GM12878 (cell line): Measurements from ENCODE around the gene VPS25. TPM values are rescaled to one million over a fixed set of nuclear protein-coding genes. Genes with fewer than 3 reads are reported as not detected.

Experiments
- ATAC-seq: fragments of 200-7000 bp; cut with Tn5 transposase; 3 replicates; pipeline ENCODE4 v1.9.1; 2020; ENCODE audit warnings: mild to moderate bottlenecking, moderate library complexity
- BruUV-seq: library from RNA; stranded (reverse); fragments of 400-500 nt; replicated peaks from 2 replicates; lab custom pipeline; 2021; lab: Mats Ljungman, UMichigan
- CTCF ChIA-PET: fragments of 300-600 bp; sonication (Branson Sonifier 250); formaldehyde crosslinking; extraction: SDS; loops from one replicate; lab custom pipeline; 2021; ENCODE audit warnings: inconsistent platforms; lab: Yijun Ruan, JAX
- POLR2A ChIA-PET: fragments of 350-600 bp; formaldehyde crosslinking; extraction: SDS; loops from one replicate; lab custom pipeline; 2021; ENCODE audit warnings: inconsistent platforms; lab: Charles Lee
- RAD21 ChIA-PET: fragments of 300-600 bp; sonication (Branson Sonifier 250); formaldehyde crosslinking; loops from one replicate; lab custom pipeline; 2023; ENCODE audit warnings: antibody characterized with exemption; ENCODE audit not compliant: unreplicated experiment; lab: Charles Lee
- SMC1A ChIA-PET: fragments of 300-600 bp; sonication (Branson Sonifier 250); formaldehyde crosslinking; loops from one replicate; lab custom pipeline; 2023; ENCODE audit not compliant: unreplicated experiment, uncharacterized antibody; lab: Charles Lee
- DNase-seq: peaks from one replicate; pipeline ENCODE4 v3.0.0-alpha.2; 2011; ENCODE audit warnings: low read depth, low spot score
- FAIRE-seq: peaks from 3 replicates; lab custom pipeline; 2011; peaks lifted over from hg19 to GRCh38; lab: Jason Lieb, UNC
- H2AFZ ChIP-seq: 2 replicates; pipeline ENCODE4 v1.6.0; 2011; ENCODE audit warnings: low read depth, low read length, control low read depth; ENCODE audit not compliant: control insufficient read depth
- H3K27ac ChIP-seq: 2 replicates; pipeline ENCODE4 v1.5.1; 2011; ENCODE audit warnings: control low read depth; ENCODE audit not compliant: control insufficient read depth, insufficient read depth
- H3K27me3 ChIP-seq, 2 experiments: replicated peaks in 1 of 2; 2 replicates each; pipeline versions ENCODE4 v1.6.0 to v1.6.1; 2011; ENCODE audit warnings: low read length in 1 of 2; ENCODE audit not compliant: control insufficient read depth in 2 of 2, insufficient read depth in 2 of 2
- H3K36me3 ChIP-seq, 2 experiments: 2 replicates each; pipeline ENCODE4 v1.5.1; 2011; ENCODE audit warnings: low read length in 1 of 2; ENCODE audit not compliant: control insufficient read depth in 2 of 2, insufficient read depth in 2 of 2
- H3K4me1 ChIP-seq: 2 replicates; pipeline ENCODE4 v1.6.1; 2011; ENCODE audit warnings: mild to moderate bottlenecking, low read length, moderate library complexity, mixed read lengths; ENCODE audit not compliant: control insufficient read depth, insufficient read depth
- H3K4me2 ChIP-seq: 2 replicates; pipeline ENCODE4 v1.6.0; 2011; ENCODE audit warnings: control low read depth; ENCODE audit not compliant: control insufficient read depth, insufficient read depth
- H3K4me3 ChIP-seq: fragments of 200-600 bp; sonication (generic); 2 replicates; pipeline ENCODE4 v1.5.1; 2016
- H3K79me2 ChIP-seq: 2 replicates; pipeline ENCODE4 v1.6.0; 2011; ENCODE audit warnings: low read length; ENCODE audit not compliant: control insufficient read depth, insufficient read depth
- H3K9ac ChIP-seq: 2 replicates; pipeline ENCODE4 v1.8.0; 2011; ENCODE audit warnings: low read length, control low read depth, mixed read lengths; ENCODE audit not compliant: control insufficient read depth, insufficient read depth
- H3K9me3 ChIP-seq: replicated peaks from 3 replicates; pipeline ENCODE4 v1.5.1; 2011; ENCODE audit warnings: mild to moderate bottlenecking, low read length; ENCODE audit not compliant: control insufficient read depth, insufficient read depth
- H4K20me1 ChIP-seq: 2 replicates; pipeline ENCODE4 v1.6.0; 2011; ENCODE audit not compliant: control insufficient read depth, insufficient read depth
- ATF7 ChIP-seq: fragments of 450-650 bp; IDR thresholded peaks from 2 replicates; pipeline ENCODE4 v1.6.1; 2016; ENCODE audit warnings: low read depth, mild to moderate bottlenecking
- PAX8 ChIP-seq: fragments of 450-650 bp; IDR thresholded peaks from 2 replicates; pipeline ENCODE4 v1.6.1; 2017; ENCODE audit warnings: mild to moderate bottlenecking, moderate library complexity
- RCOR1 ChIP-seq: conservative IDR thresholded peaks from 2 replicates; pipeline ENCODE4 v1.6.1; 2012; ENCODE audit warnings: low read depth, low read length, improper control_type of control experiment
- RELA ChIP-seq: fragments of 450-650 bp; IDR thresholded peaks from 2 replicates; pipeline ENCODE4 v1.8.0; 2014; ENCODE audit warnings: borderline replicate concordance; ENCODE audit not compliant: partially characterized antibody
- USF1 ChIP-seq: IDR thresholded peaks from 2 replicates; pipeline ENCODE4 v1.6.1; 2011; ENCODE audit warnings: borderline replicate concordance, low read depth, mild to moderate bottlenecking, moderate library complexity, mixed read lengths, low read length; ENCODE audit not compliant: insufficient read depth; ENCODE audit errors: extremely low read length
- ZNF217 ChIP-seq: fragments of 450-650 bp; IDR thresholded peaks from 2 replicates; pipeline ENCODE4 v1.6.1; 2017; ENCODE audit warnings: antibody characterized with exemption, mild to moderate bottlenecking
- ZNF274 ChIP-seq: IDR thresholded peaks from one replicate; pipeline ENCODE4 v1.8.0; 2011; ENCODE audit not compliant: insufficient read length, insufficient read depth
- WGBS: methylation state at CpG from one replicate; pipeline ENCODE4 v1.1.6; 2016; ENCODE audit warnings: low lambda C conversion rate; ENCODE audit not compliant: insufficient replicate concordance, insufficient coverage; ENCODE audit errors: missing lambda C conversion rate; 5-methylcytosine and 5-hydroxymethylcytosine counted together
- in situ Hi-C: fragments of 300-500 bp; cut with MboI; formaldehyde crosslinking; loops from 9 replicates; pipeline ENCODE4 v1.14.3; 2018; ENCODE audit warnings: mixed read lengths
- intact Hi-C: fragments of 100-400 bp; cut with micrococcal nuclease; formaldehyde crosslinking; loops from one replicate; pipeline ENCODE4 v1.14.2; 2022; ENCODE audit not compliant: unreplicated experiment
- polyA plus RNA-seq, 11 experiments: library from polyadenylated mRNA; depleted of rRNA in 4 of 11; unstranded in 6 of 11; stranded (reverse) in 5 of 11; fragments of >200 nt; fragmentation: Nextera tagmentation in 4 of 11; fragmentation: Illumina TruSeq in 1 of 11; extraction: Ambion mirVana in 4 of 11; extraction: Trizol in 1 of 11; gene quantifications; 1 replicate in 1 of 11; 2 replicates in 10 of 11; pipeline versions ENCODE4 v1.2.1 to v1.2.3, GENCODE V29; 2011 to 2016; ENCODE audit warnings: inconsistent platforms in 2 of 11, missing spikeins in 2 of 11, low read depth in 1 of 11
- total RNA-seq, 4 experiments: library from RNA; depleted of rRNA in 3 of 4; stranded (reverse); fragments of >200 nt in 3 of 4; fragmentation: Illumina TruSeq in 1 of 4; extraction: Trizol in 1 of 4; gene quantifications; 2 replicates each; pipeline versions ENCODE4 v1.2.1 to v1.2.3, GENCODE V29; 2013 to 2021

The VPS25 gene
- total and polyA plus RNA-seq, 10 of the 15 experiments (the other 5 are each of a cell fraction or from before 2014, with no cell fraction given): 92.7 to 185 (median 136) TPM

DNA sequence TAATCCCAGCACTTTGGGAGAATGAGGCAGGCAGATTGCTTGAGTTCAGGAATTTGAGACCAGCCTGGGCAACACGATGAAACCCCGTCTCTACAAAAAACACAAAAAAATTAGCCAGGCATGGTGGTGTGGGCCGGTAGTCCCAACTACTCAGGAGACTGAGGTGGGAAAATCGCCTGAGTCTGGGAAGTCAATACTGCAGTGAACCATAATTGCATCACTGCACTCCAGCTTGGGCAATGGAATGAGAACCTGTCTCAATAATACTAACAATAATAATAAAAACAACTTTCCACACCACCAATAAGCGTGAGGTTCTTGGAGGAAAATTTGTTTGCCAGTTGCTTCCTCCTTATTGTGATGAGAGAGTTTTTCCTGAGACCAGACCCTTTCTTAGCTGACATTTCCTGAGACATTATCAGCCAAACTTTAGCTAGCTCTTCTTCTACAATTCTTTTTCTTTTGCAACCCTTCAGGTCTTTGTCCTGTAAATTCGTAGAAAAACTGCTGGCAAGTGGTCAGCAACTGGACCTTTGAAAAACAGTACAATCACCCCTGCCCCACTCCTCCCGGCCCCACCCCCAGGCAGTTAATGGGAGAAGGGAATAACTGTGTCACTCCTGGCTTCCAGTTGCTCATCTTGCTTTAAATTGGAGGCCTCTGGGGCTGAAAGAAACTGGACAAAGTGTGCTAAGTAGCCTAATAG, 24.9 kb upstream of the VPS25 start:
- Histone ChIP-seq H3K4me3 (no peak overlapping the region), H3K4me1 (no peaks in the 10 kb centered on the region), H3K4me2 (no peak overlapping the region), H3K9ac (no peak overlapping the region), H3K27me3 (no peaks in the 10 kb centered on the region), H3K79me2 (peaks cover 13% of the 10 kb centered on the region), H4K20me1 (no peaks in the 10 kb centered on the region), H3K36me3 (no peaks in the 10 kb centered on the region), H2AFZ (no peak overlapping the region), H3K9me3 (no peaks in the 10 kb centered on the region), H3K27ac (no peak overlapping the region)
- intact Hi-C loops (no loop called here), in situ Hi-C loops (no loop called here)
- ChIA-PET RAD21 (no interaction called here), CTCF (interaction anchor here (0.9 to 2.7 kb wide), 5 partner anchors 9 to 76 kb away, joined by 3 to 21 read pairs (median 4); no protein-coding TSS in a partner anchor), SMC1A (interaction anchor here (1.1 to 3.4 kb wide), 3 partner anchors 11 to 636 kb away, joined by 3 to 17 read pairs (median 5); partner anchors contain the start of gene DHX58), POLR2A (no interaction called here)
- 17% methylated on average over 7 of the region's 7 CpGs for WGBS
- ATAC-seq (no peak), FAIRE-seq (no peak), DNase-seq (no peak)
- TF ChIP-seq PAX8: no peak
- TF ChIP-seq ZNF217: no peak
- no peak for TF ChIP-seq ZNF274
- TF ChIP-seq RCOR1: no peak
- no peak for TF ChIP-seq USF1
- no peak for TF ChIP-seq RELA
- TF ChIP-seq ATF7: no peak
- no TSS peak for BruUV-seq
